Activated CD4-positive, alpha-beta T cell treated with anti-CD3 and anti-CD28 coated beads, Interleukin-2, Interleukin-4, amounts not matched to agents 100 ng/mL and 50 ng/mL, durations not matched to agents 16 hours and 8 hours (primary cell): ENCODE data around the gene HAPSTR1.

ENCODE experiments used
- DNase-seq: peaks from one replicate; pipeline ENCODE4 v3.0.0-alpha.2; 2020; ENCODE audit warnings: low spot score

The HAPSTR1 gene

DNA sequence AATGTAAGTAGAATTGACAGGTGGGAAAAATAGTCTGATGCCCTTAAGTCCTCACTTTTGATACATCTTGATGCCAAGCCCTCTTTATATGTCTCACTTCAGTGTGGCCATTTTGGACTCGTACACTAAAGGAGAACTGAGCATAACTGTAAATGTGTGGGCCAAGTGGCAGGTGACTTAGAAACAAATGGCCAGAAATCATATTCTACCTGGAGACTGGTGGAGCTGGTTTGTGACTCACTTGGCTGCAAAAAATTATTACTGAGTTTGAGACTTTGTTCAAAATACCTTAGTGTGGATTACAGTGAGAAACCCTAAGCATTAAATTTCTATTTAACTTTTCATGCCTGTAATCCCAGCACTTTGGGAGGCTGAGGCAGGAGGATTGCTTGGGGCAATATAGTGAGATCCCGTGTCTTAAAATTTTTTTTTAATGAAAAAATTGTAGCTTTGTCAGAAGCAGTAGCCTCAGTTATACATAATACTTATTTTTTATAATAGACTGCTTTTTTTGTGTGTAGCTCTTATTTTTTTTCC, 5.0 kb downstream of the HAPSTR1 start:
- DNase-seq, result no peak

DNA sequence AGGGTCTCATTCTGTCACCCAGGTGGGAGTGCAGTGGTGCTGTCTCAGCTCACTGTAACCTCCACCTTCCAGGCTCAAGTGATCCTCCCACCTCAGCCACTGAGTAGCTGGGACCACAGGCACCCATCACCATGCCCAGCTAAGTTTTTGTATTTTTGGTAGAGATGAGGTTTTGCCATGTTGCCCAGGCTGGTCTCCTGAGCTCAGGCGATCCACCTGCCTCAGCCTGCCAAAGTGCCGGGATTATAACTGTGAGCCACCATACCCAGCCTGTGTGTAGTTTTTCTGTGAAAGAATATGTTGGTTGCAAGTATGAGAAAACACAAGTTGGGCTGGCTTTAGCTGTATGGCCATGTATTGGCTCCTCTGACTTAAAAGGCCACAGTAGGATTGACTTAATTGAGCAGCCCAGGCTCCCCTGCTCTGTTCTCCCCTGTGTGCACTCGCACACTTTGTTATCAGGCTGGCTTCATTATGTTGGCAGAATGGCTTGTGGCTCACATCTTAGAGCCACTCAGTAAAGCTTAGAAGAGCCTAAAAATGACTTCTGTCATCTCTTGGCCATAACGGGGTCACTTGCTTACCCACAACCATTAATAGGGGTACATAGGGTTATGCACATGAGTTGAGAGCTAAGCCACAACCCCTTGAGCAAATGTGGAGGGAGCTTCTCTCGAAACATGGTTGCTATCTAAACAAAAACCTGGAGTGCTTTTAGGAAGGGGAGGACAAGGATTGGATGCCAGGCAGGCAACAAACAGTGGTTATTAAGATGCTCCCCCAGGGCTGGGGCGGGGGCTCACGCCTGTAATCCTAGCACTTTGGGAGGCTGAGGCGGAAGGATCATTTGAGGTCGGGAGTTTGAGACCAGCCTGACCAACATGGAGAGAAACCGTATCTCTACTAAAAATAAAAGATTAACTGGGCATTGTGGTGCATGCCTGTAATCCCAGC, 6.1 kb downstream of the HAPSTR1 start:
- no peak for DNase-seq

DNA sequence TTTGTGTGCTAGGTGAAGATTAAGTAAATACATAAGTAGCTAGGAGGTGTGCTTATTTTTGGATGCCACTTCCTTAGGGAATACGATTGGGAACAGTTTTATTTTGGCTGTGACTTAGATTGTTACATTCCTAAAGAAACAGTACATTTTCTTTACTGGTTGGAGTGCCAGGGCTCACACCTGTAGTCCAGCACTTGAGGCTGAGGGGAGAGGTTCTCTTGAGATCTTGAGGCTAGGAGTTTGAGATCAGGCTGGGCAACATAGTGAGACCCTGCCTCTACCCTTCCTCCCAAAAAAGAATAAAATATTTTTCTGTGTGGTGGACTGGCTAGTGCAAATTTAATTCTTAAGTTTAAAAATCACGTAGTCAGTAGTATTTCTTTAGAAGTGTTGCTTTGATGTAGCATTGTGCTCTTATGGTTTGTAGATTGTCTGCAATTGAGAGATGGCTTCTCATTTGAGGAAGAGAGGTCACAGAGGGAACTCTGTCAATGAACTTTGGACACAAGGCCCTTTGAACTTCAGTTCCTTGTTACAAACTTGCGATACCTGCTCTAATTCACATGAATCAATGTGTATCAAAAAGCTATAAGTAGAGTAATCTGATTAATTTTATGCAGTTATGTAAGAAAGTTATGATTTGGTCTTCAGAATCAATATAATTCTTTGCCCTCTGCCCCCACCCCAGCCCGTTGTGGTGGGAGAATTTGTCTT, 7.1 kb downstream of the HAPSTR1 start:
- DNase-seq, result no peak

DNA sequence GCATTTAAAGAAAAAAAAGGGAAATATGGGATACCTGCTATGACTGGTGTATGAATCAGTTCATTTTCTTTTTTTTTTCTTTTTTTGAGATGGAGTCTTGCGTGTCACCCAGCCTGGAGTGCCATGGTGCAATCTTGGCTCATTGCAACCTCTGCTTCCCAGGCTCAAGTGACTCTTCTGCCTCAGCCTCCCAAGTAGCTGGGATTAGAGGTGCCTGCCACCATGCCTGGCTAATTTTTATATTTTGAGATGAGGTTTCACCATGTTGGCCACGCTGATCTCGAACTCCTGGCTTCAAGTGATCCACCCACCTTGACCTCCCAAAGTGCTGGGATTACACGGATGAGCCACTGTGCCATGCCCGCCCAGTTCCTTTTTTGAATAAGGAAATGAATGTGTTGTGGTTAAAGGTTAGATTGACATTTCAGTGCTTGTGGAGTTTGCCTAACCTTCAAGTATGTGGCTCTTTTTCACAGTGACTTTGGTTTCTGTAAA, 7.7 kb downstream of the HAPSTR1 start:
- peak; percentile 42 for DNase-seq

DNA sequence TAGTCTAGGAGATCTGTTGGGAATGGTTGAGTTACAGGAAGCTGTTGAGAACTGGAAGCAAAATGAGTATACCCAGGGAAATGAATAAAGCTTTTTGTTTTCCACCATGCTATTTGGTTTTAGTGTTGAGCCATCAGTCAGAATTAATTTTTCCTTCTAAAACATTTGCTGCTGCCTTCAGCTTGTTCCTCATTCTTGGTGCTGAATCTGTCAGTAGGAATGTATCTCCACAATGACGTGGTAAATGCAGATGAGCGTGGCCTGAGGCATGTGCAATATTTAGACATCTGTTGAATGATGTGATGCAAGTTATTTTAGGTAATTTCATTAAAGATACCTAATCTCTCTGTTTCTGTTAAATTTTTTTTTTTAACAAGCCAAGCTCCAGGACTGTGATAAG, 10.9 kb downstream of the HAPSTR1 start:
- DNase-seq, result no peak

DNA sequence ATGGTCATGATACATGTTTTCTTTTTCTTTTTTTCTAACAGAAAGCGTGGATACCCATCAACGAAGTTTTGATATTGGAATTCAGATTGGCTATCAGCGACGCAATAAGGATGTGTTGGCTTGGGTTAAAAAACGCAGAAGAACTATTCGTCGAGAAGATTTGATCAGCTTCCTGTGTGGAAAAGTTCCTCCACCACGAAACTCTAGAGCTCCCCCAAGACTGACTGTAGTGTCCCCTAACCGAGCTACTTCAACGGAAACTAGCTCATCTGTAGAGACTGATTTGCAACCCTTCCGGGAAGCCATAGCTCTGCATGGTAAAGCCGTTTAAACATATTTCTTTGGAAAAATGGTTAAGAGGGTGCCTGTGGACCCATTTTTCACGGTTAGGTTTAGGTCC, 11.5 kb downstream of the HAPSTR1 start:
- peak; percentile 38 for DNase-seq

DNA sequence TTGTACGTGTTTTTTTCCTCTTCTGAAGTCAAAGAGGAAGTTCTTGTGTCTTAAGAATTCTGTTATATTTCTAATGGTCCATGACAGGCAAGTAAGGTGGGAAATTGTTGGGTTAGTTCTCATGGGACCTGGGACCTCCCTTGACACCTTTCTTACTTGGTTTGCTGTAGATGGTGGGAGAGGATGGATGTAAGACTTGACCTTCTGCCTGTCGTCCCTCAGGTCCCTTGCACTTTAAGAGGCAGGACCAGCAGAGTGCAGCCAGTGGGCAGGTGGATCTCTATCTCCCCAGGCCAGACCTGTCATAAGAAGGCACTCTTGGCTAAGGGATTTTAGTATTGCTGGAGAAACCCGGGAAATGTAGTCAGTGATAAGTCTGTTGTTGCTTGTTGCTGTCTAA, 12.1 kb downstream of the HAPSTR1 start:
- no peak for DNase-seq

DNA sequence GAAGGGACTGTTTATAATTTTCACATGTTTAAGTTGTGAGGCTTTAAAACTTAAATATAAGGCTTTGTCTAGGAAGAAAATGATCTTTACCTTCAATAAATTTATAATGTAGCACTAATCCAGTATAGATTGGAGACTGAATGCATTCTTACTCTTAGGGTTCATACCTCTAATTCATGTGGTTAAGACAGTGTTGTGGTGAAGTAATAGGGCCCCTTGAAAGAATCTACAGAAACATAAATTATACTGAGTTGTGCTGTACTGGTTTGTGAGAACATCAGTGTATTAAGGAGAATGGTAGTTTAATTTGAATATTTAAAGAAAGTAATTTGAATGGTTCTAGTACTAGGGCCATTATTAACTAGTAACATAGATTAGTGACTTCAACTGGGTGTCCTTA, 13.7 kb downstream of the HAPSTR1 start:
- no peak for DNase-seq

DNA sequence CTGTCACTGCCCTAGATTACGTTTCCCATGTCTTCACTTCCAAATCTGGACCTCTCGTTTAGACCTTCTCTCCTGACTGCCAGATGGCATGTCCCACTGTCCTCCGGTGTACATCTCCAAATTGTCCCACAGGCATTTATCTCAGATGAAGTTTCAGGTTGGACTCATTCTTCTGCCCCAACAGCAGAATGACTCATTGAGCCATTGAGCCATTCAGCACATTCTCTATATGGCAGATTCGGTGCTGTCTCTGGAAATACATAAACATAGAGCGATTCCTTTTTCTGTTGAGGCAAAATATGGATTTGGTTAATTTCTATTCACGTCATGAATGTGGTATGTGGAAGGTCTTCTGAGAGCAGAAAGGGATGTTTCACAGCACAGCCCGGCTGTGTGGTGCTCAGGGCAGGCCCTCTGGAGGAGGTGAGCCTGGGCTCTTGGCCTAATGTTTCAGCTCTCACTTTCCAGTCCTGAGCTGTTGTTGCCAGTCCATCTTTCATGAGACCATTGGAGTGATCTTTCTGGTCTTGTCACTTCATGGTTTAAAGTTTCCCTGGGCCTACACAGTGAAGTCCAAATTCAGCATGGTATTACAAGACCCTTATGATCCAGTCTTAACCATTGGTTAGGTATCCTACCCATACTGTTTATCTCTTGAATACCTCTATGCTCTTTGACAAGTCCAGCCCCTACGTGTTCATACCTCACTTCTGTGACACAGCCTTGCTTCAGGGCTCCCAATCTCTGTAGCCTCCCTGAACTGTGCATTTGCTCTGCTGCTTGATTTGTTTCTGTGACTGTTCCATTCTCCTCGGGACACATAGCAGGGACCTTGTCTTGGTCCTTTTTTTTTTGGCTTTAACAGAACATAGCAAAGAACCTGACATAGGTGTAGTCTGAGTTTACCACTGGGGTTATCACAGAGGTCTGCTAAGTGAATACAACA, 15.9 kb downstream of the HAPSTR1 start:
- DNase-seq, result no peak

DNA sequence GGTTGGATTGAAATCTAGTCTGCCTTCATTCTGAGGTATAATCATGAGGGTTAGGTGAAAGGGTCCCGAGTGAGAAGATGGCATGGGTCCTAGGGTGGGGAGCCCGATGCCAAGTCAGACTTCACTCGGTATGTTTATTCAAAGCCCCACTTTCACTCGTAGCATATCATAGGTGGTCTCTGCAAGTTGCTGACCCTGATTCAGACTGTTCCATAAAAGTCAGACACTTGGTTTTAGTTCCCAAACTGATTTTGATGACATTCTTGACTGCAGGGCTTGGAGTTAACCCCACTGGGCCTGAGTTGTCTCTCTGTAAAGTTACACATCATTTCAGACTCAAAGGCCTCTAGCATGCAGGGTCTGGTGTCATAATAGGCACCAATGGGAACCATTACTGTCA, 17.8 kb downstream of the HAPSTR1 start:
- no peak for DNase-seq

DNA sequence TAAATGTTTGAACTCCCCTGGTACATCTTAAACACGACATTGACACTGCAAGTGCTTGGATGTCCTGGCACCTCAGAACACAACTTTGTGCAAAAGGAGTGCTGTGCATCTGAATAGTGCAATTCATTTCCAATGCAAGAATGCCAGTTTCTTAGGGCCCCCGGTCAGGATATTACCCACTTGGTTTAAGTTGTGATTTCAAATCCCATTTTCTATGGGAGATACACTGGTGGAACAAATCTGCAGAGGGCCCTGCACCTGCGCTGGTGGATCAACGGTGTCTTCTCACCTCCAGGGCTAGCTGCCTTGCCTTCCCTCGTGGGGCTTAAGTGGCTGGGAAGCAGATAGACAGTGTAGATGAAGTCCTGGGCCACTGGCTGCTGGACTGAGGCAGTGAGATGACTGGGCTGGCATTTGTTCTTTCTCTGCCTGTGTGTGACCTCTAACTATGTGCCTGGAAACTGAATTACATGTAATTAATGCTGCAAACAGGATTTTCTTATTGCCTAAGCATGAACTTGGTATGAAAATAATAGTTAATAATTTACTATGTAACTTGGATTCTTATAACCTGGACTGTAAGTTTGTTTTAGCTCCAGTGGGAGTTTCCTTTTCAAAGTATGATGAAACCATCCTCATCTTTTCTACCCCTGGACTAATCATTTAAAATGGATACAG, 20.9 kb downstream of the HAPSTR1 start:
- DNase-seq, result no peak

DNA sequence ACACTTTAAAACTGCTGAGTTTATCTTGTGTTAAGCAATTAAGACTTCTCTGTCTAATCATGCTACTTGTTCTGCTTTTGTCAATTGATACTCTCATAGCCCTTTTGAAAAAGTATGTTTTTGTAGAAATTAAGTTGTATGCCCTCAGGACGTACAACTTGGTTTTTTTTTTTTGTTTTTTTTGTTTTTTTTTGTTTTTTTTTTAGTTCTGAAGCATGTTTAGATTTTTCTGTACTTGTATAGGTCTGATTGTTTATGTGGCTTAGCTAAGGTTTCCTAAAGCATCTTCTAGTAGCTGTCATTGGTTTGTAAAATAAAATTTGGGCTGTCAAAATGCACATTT, 21.4 kb downstream of the HAPSTR1 start:
- DNase-seq, result no peak

DNA sequence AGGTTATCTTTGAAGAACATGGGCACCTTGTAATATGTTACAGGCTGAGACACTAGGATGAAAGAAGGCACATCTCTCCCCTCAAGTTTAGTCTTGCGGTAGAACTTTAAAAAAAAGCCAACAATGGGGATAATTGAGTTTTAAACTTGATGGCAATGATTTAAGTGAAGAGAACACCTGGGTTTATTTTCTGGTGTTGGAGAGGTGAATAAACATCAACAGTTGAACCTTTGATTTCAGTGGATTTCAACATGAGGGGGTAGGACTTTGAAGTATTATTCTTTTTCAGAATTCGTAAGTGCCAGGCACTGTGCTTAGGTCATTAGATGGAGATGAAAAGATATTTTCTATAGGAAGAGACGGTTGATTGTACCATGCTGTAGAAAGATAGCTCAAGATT, 22.3 kb downstream of the HAPSTR1 start:
- no peak for DNase-seq

DNA sequence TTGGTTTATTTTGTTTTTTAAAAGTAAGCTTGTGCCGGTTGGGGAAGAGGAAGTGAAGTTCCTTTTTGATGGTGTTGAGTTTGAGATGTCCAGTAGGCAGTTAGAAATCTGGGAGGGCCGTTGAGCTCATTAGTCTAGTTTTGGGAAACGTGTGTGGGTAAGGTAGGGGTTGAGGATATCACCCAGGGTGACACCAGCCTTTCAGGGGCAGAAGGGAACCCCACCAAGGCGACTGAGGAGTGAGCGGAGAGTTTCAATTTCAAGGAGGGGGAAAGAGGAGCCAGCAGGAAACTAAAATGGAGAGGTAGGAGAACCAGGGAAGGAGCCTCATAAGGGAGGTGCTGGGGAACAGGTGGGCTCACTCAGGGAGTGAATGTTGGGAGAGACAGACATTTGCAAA, 22.7 kb downstream of the HAPSTR1 start:
- DNase-seq, result no peak

DNA sequence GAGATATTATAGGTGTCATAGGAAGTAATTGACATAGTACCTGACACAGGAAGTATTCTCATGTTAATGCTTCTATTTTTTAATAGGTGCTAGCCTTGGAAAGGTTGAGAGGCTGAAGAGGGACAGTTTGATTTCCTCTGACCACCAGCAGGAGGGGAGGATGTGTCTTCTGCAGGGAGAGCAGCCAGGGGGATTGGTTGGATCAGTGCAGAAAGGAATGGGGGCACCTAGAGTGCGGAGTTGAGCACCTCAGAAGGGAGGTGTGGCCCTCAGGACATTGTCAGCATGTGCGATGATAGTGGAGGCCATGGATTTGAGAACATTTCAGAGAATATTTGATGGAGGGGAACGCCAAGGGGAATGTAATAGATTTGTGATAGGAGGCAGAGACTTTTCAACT, 23.4 kb downstream of the HAPSTR1 start:
- DNase-seq, result no peak

DNA sequence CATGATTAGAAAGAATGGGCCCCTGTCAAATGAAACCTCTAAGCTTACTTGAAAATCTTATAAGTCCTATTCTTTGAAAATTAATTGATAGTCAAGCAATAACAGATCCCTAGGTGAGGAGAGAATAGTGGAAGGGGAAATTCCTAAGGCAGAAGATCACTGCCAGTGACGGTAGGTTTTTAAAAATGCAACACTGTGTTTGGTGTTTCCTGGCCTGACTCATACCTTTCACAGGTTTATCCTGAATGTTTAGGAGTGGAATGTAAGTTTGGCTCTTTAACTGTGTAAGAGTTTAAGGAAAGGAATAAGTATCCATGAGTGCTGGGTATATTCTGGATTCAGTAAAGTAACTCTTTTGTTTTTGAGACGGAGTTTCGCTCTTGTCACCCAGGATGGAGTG, 23.8 kb downstream of the HAPSTR1 start:
- DNase-seq, result no peak

DNA sequence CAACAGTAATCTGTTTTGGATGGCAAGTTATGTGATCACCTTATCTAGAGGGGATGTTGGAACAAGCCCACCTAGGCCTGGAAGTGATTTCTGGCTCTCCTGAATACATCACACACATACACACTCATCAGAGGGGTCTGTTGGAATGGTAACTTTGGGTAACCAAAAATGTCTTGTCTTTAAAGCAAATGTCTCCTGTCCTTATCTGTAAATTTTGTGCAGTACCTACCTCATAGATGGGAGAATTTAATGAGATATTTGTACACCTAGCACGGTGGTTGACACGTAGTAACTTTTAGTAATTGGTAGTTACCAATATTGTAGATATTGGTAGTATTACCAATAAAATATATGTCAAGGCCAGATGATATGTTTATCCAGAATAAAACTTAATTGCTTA, 24.7 kb downstream of the HAPSTR1 start:
- no peak for DNase-seq

DNA sequence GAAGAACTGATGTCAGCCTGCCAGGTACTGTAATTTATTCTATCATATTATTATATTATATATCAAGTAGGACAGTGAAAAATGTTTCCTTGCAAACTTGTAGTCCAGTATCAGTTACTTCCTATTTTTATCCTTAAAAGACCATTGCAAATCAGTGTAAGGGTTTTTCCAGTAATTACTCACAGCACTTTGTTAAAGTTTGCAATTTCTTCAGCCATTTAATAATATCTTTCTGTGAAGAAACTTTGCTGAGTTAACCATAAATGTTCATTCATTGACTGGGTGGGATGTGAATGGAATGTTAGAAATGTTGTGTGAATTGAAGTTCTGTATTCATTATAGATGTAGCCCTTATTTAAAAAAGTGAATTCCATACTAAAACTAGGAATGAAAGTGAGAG, 26.7 kb downstream of the HAPSTR1 start:
- DNase-seq, result no peak

DNA sequence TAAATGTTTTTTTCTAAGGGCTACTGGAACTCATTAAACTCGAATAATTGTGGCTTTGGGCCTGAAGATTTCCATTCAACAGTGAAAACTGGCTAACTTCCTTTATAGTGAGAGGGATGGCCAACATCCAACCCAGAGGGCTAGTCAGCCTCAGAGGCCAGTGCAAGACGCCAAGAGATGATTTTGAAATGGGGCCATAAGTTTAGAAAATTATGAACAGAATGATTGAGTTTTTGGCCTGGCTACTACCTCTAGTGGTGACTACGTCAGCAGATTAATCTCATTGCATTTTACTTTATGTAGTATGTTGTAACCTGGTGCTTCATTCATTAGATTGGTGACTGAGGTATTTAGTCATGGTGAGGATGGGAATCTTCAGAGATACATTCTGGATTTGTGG, 28.4 kb downstream of the HAPSTR1 start:
- DNase-seq, result no peak

DNA sequence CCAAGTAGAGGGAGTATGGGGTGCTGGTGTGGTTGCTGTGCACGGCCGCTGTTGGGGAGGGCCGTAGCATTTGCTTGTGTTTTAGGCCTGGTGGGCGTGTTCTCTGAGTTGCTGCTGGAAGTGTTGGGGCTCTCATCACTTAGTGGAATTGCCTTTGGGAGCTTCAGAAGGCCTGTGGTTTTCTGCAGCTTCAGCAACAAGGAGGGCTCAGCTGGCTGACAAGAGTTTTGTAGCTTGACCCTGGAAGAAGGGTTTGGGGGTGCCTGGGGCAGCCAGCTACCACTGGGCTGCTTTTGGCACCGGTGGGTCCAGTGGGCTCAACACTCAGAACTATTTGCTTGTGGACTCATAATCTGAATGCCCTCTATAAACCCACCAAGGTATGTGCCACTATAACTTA, 30.9 kb downstream of the HAPSTR1 start:
- DNase-seq, result no peak

DNA sequence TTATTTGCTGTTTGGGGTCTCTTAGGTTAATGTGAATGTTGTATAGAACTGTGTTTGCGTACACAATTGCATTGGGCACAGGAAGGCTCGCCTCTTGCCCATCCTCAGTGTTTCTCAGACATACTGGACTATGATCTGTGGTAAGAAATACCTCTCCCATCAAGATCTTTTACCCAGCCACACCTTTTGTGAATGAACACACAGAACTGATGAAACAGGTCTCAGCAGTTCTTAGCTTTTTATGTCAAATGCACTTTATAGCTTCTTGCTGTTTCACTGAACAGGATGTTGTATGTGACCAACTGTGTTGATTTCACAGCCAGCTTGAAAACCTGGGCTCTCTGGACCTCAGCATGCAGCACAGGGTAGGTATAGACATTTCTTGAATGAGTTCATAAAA, 31.5 kb downstream of the HAPSTR1 start:
- no peak for DNase-seq
